GM18498 (cell line): ENCODE measurements around the gene SNRPB2.

ENCODE experiments used
- ATAC-seq: cut with Tn5 transposase; IDR thresholded peaks from one replicate; pipeline ENCODE4 v1.9.1; 2021; ENCODE audit warnings: mild to moderate bottlenecking, moderate library complexity; ENCODE audit not compliant: unreplicated experiment

Gene SNRPB2

DNA sequence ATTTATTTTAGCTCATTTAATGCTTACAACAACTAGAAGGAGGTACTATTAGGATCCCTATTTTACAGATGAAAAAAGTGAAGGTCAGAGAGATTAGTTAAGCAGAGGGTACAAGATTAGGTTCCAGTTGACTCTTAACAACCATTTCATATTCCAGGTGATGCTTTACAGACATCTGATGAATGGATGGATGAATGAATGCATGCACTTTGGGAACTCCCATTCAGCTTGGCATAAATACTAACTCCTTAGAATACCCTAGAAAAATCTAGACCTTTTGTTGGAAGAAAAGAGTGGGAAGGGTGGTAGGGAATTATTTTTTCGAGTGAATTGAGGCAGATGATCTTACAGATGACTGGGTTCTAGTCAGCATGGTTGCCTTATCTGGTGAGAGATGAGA, 746 bp upstream of the SNRPB2 start:
- no peak for ATAC-seq

DNA sequence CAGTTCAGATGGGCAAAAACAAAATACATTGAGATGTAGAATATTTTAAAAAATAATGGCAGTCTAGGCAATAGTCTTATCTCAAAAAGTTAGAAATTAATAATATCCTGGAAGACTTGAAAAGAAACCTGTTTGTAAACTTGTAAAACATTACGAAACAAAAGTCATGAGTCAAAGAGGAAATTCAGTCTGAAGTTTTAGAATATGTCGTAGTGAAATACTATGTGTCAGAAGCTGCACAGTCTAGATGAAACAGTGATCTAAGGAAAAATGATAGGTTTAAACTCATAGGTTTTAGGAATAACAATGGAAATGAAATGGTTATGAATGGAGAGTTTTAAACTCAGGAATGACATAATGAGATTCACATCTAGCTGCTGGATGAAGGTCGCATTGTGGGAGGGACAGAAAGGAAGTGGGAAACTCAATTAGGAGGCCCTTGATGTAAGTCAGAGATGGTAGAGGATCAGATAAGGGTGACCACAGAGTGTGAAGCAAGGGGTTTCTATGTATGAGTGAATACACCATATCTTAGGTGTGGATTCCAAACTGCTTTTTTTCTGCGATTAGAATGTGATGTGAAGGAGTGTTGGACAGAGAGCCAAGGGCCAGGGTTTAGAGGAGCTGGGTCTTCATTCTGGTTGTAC, 2.8 kb downstream of the SNRPB2 start:
- no peak for ATAC-seq

DNA sequence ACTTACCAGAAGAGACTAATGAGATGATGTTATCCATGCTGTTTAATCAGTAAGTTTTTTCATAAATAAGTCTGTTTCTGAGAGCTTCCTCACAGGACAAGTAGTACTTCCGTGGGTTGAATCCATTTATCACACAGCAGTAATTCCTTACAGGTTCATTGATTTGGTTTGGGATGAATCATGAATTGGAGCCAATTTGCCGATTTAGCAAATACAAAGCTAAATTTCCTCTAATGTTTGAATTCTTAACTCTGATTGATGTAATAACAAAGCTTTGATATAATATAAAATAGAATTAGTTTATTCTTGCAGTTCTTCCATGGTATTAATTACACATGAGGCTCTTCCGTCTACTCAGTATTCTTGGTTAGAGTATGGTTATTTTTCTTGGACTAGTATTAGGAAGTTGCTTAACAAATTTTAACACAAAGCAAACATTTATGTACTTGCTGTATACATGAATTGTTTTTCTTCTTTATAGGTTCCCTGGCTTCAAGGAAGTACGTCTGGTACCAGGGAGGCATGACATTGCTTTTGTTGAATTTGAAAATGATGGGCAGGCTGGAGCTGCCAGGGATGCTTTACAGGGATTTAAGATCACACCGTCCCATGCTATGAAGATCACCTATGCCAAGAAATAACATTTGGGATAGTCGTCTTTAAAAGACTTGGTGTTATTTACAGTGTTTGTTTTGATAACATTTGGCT, 10.7 kb downstream of the SNRPB2 start:
- ATAC-seq: no peak

DNA sequence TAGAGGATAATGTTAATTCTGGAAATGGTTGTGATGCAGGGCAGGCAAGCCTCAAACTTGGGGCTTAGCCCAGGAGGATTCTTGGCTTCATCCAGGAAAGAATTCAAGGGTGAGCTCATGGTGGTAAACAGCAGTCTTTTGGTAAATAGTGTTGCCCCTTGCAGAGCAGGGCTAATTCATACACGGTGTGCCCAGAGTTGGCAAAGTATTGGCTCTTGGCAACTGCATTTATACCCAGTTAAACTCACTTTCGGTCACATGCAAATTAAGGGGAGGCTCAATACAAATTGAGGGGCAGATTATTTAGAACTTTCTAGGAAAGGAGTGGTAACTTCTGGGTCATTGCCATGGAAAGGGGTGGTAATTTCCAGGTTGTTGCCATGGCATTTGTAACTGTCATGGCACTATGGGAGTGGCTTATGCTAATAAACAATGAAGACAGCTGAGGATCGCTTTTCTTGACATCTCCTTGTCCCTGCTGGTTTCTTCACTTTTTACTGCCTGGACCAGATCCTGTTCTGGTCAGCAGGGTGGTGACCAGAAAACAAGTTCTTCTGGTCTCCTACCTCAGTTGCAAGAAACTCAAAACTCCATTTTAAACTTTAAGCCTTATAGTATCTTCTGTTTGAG, 14.5 kb downstream of the SNRPB2 start:
- no peak for ATAC-seq

DNA sequence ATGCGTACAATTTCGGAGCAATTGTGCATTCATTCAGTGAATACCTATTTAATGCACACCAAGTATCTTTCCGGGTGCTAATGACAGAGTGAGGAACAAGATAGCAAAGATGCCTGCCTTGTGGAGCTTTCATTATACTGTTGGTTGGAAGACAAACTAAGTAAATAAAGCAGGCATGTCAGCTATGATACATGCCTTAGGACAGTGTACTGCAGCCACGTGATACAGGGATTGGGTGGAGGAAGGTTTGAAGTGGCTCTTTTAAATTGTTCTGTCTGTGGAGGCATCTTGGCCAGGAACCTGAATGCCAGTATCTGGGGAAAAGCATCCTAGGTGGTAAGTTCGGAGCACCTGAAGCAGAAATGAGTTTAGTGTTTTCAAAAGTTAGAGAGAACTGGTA, 15.4 kb downstream of the SNRPB2 start:
- ATAC-seq: no peak

DNA sequence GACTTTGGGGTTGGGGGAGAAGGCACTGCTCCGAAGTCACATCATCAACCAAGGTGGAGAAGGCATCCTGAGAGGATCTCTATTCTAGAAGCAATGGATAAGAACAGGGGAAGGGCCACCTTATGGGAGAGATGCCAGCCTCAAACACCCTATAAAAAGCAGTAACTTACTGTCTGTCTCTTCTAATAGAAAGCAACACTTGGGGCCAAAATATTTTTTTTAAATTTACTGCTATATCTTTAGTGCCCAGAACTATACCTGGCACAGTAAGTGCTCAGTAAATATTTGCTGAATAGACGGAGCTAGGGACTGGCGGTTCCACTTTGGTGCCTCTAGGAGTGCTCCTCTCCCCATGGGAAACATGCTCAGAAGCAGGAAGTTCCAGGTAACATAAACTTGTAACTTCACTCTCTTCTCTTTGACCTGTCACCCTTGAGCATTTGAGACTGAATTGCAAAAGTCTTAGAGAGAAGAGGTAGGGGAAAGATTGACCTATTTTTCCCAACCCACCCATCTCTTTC, 17.5 kb downstream of the SNRPB2 start:
- no peak for ATAC-seq

DNA sequence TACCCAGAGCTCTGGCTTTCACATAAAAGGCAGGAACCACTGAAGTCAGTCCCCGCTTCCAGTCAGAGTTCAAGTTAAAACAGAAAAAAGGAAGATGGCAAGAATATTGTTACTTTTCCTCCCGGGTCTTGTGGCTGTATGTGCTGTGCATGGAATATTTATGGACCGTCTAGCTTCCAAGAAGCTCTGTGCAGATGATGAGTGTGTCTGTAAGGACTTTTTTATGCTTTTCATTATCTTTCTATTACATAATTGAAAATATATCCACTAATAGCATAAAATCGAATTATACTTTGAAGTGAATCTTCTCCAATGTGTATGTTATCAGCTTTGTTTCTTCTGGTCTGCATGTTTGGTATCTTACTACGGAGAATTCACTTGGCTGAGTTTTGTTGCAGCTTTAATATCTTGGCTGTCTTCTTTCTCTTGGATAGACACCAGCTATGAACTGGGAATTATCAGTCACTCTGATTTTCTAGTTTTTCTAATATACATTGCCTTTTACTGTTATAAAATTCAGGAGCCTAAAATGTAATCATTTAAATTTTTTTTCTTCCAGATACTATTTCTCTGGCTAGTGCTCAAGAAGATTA, 18.6 kb downstream of the SNRPB2 start, which contains the start of gene OTOR:
OTOR (plus strand) TSS at position 51 of the 593 bp plus-strand sequence; CDS start at position 95, 44 bp downstream.
- ATAC-seq: no peak

DNA sequence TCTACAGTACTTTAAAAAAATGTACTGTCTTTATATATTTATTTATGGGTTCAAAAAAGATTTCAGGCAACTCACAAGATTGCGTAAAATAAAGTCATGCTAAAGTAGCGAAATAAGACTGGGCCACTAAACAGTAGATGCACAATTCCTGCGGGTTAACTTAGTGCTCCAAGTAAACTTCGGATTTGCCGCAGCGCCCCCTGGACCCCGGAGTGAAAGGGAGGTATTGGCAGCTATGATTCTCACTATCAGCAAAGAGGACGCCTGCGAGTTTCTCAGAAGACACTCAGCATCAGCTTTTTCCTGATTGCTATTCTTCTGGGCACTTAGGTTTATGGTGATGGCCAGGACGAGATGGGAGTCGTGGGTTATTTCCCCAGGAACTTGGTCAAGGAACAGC, 19.7 kb downstream of the SNRPB2 start:
- ATAC-seq: no peak

DNA sequence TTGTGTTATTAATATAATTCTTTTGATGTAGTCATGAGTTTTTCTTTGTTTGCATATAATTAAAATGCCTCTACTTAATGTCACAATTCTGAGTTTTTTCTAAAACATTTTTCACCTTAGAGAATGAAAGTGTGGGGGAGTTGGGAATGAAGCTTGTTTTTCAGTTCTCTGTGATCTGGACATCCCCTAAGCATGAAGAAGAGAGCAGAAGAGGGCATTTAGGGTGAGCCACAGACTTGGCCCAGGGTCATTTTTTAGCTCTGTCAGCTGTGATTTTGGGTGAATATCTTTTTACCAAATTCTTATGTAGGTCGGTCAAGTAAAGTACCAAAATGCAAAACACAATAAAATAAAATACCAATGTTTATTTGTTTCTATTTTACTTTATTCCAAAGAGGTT, 22.3 kb downstream of the SNRPB2 start:
- no peak for ATAC-seq

DNA sequence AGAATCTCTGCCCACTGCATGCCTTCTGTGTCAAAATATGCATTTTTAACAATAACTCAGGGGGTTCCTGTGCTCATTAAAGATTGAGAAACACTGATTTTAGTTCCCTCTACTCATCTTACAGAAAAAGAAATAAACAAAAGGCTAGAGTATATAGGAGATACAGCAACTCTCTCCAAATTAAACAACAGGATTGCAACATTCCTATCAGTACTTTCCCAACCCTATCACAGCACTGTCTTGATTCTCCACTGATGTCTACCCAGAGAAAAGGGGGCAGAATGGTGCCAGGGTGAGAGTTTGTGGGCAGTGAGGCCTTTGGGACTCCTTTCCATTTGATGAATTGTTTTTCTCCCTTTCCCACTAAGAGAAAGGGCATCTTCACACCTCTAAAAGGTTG, 23.1 kb downstream of the SNRPB2 start:
- ATAC-seq: no peak

DNA sequence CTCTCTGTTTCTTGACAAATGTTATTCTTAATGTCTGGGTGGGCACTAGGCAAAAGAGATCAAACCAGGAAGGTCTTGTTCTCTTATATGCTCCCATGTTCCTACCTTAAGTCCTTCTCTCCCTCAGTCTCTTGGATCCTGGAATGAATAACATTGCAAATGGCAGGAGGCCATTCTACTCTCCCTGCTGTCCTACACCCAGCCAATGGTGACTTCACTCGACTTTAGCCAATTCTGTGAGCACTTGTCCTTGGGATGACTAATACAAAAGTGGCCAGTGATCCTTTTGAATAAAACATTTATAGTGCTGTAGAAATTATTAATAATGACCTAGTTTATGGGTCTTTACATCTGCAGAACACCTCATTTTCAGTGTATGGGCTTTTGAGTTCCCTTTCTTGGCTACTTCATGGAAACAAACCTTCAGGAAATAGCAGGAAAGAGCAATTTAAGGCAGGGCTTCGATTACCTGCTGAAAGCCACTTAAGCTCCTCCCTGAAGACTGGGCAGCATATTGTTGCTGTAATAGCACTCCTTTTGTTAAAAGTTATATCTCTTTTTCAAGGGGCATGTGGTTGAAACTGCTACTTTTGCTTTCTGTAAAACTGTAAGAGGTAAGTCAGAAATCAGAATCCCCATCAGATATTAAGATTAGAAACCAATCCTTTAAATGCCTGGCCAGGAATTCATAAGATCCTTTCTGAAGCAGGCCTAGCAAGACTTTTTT, 28.8 kb downstream of the SNRPB2 start:
- ATAC-seq: peak; percentile 68

DNA sequence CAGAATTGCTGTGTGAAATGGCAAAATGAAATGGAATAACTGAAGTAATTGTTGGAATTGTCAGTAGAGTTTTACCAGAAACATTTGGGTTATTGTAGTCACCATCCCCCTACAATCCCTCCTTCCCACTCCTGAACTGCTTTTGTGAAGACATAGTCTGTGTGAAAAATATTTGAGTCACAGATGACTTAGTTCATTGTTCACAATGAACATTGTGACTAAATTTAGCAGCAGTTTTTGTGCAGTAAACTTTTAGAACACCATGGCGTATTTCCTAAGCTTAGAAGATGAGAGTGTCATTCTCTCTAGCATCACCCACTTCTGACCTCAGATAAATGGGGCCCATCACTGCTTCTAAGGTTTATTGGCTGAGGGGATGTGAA, 29.3 kb downstream of the SNRPB2 start:
- peak; percentile 21 for ATAC-seq

DNA sequence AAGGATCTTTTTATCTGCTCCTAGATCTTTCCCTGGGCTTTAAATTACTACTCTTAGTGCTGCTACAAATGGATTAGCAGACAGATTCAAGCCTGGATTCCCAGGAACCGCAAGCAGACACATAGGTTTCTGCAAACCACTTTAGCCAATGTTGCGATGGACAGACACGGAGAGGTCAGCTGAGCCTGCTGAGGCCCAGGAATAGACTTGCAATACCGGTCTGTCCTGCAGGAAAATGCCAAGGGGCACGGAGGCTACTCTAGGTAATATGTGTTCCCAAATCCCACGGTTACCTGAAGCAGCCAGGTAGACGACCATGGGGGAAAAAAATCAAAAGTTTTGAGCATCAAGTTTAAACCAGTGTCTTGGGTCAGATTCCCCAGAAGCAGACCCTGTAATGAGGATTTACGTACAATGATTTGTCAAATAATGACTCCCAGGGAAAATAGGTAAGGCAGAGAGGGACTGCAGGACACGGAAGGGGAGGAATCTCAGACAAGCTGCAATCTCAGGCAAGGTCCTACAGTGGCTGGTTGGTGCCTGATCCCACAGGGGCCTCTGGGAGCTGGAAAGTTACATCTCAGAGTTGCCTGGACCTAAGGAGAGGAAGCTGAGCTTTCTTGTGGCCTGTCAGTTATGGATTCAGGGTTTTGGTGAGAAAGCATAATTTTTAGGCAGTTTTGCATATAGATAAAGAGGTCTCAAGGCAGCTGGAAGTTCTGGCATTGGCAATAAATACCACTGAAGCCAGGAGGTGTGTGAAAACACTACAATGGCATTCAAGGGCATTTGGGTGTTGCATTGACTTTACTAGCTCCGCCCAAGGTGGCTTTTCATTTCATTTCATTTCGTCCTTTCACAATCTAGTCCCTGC, 30.8 kb downstream of the SNRPB2 start:
- ATAC-seq: no peak

DNA sequence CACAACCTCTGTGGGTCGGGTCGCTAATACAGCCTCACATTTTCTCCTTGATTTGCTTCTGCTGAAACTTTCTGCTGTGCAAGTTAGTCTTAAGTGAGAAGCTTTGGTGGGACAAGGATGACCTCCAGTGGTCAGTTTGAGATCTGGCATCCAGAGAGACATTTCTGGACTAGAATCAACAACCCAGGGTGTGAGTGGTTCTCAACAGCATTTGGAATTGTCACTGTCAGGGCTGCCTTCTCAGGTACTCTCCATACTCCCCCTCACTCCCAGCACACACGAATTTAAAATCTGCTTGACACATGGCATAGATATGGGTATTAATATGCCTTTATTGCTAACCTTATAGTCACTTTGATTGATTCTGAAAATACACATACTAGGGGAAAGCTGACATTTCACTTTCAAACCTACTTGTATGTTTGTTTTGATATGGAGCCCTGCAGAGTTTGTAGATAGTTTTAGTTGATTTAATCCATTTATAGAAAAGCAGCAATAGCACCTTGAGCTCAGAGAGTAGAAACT, 31.5 kb downstream of the SNRPB2 start:
- ATAC-seq: peak; percentile 69

DNA sequence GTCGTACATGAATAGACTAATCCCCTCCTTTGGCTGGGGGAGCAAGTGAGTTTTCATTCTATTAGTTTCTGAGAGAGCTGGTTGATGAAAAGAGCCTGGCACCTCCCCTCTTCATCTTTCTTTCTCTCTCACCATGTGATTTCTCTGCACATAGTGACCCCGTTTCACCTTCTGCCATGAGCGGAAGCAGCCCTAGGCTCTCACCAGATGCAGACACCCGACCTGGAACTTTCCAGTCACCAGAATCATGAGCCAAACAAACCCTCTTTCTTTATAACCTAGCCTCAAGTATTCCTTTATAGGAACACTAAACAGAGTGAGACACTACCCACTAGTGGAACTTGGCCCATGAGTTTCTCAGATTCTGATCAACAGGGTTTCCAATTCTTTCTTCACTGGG, 34.7 kb downstream of the SNRPB2 start:
- no peak for ATAC-seq

DNA sequence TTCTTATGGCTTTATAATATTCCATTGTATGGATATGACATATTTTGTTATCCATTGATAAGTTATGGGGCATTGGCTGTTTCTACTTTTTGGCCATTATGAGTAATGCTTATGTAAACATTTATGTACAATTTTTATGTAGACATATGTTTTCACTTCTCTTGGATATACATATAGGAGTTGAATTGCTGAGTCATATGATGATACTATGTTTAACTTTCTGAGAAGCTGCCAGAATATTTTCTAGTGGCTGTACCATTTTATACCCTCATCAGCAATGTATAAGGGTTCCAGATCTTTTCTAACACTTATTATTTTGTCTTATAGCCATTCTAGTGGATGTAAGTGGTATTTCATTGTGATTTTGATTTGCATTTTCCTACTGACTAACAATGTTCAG, 41.4 kb downstream of the SNRPB2 start:
- no peak for ATAC-seq

DNA sequence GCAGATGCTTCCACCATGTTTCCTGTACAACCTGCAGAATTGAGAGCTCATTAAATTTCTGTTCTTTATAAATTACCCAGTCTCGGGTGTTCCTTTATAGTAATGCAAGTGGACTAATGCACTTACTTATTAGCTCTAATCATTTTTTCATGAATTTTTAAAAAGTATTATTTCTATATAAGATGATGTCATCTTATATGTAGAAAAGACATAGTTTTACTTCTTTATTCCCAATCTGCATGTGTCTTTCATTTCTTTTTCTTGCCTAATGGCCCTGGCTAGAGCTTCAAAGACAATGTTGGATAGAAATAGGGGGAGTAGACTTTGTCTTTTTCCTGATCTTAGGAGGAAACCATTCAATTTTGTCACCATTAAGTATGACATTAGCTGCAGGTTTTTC, 46.1 kb downstream of the SNRPB2 start:
- no peak for ATAC-seq

DNA sequence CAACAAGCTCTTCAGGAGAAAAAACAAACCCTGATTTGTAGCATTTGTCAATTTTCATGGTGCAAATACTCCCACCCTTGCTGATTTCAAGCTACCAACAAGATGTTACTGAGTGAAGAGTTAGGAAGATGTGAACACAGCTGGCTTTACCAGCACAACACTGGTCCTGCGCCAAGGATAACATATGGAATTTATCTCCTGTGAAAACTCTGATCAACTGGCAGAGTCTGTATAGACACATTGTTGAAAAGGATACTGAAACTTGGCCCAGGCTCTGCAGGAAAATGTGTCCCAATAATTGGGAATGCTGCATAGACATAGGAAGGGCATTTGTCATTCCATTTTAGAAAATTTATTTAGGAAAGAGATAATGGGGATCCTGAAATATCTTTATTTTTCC, 47.3 kb downstream of the SNRPB2 start:
- no peak for ATAC-seq

DNA sequence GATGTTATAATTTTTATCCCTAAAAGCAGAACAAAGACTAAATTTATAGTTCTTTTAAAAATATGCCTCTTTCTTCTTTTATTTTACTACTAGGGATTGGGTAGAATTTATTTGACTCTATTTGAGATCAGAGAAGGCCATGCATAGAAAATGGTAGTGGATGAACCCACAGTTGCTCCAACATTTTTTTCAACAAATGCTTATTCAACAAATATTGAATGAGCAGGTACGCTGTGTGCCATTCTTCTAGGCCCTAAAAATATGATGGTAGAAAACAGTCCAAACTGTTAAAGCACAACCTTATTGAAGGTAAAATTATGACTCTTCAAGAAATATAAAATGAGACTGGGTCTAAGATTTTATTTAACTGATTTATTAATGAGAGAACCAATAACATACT, 48.3 kb downstream of the SNRPB2 start:
- ATAC-seq: no peak

DNA sequence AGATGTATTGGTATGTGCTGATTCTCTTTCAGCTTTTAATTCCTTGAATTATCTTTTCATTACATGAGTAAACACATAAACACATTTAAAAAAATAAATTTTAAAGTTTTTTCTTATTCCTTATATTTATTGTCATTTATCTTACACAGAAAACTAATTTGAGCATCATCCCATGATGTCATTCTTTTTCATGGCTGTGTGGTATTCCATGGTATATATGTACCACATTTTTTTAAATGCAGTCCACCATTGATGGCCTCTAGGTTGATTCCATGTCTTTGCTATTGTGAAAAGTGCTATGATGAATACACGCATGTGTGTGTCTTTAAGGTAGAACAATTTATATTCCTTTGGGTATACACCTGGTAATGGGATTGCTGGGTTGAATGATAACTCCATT, 51.7 kb downstream of the SNRPB2 start:
- ATAC-seq: no peak
